HG03280 (cell line): ENCODE data around the gene LRRC25.
"Not testable (repeated sequence)": the region's sequence is repeated elsewhere in the genome, so short reads cannot be mapped to it uniquely, and the experiment has no call there.

ENCODE experiments used
- ATAC-seq: cut with Tn5 transposase; IDR thresholded peaks from one replicate; pipeline ENCODE4 v1.9.1; 2021; ENCODE audit warnings: mild to moderate bottlenecking, moderate library complexity; ENCODE audit not compliant: unreplicated experiment

Gene LRRC25

DNA sequence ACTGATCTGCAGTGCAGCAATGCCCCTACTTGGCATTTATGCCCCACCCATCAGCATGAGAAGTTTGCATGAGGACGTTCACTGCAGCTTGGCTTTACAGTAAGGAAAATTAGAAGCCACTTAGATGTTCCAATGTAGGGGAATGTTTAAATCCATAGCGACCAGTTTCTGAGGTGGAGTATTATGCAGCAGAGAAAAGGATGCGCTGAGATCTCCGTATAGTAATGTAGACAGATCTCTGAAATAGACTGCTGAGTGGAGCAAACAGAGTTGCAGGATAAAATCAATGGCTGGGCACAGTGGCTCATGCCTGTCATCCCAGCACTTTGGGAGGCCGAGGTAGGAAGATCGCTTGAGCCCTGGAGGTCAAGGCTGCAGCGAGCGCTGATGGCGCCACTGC lies 46.9 kb downstream of the LRRC25 start:
- ATAC-seq, result no peak

DNA sequence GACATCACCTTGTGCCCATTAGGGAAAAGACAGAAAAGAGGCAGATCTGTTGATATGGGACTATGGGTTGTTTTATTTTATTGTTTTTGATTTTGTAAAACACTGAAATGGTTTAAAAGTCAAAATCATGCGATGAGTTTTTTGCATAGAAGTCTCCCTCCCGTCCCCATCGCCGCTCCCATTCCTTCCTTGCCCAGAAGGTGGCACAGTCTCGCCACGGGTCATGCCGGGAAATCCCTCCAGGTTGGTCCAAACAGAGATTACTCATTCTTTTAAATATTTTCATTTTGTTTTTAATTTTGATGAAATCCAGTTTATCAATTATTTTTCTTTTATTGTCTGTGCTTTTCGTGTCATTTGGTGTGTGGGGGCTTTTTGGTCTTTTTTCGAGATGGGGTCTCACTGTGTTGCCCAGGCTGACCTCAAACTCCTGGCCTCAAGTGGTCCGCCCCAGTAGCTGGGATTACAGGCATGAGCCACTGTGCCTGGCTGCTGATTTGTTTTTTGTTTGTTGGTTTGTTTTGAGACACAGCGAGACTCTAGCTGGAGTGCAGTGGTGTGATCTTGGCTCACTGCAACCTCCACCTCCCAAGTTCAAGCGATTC lies 47.8 kb downstream of the LRRC25 start:
- ATAC-seq, result no peak

DNA sequence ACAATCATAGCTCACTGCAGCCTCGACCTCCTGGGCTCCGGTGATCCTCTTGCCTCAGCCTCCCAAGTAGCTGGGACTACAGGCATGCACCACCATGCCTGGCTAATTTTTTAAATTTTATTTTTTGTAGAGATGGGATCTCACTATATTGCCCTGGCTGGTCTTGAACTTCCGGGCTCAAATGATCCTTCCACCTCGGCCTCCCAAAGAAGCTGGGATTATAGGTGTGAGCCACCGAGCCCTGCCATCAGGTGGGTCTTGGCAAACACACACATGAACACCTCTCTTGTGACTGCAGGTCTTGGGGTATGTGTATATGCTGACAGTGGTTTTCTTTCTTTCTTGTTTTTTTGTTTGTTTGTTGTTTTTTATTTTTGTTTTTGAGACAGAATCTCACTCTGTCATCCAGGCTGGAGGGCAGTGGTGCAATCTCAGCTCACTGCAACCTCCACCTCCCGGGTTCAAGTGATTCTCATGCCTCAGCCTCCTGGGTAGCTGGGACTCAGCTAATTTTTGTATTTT lies 48.5 kb downstream of the LRRC25 start:
- ATAC-seq, result not testable (repeated sequence)

- ATAC-seq, result no peak
These were observed 49.3 kb downstream of the LRRC25 start for GRCh38 chr19:18348171-18348570.

GRCh38 chr19:18346091-18346490 lies 51.3 kb downstream of the LRRC25 start:
- ATAC-seq, result no peak

DNA sequence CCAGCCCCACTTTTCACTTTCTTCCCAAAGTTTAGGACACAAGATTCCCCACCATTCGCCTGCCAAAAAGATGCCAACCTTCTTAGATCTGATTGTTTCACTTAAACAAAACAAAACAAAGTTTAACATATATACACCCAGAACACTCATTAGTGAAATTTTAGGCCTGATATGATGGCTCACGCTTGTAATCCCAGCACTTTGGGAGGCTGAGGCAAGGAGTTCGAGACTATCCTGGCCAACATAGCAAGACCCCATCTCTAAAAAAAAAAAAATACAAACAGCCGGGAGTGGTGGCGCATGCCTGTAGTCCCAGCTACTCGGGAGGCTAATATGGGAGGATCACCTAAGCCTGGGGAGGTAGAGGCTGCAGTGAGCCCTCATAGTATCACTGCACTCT lies 52.1 kb downstream of the LRRC25 start:
- no peak for ATAC-seq

DNA sequence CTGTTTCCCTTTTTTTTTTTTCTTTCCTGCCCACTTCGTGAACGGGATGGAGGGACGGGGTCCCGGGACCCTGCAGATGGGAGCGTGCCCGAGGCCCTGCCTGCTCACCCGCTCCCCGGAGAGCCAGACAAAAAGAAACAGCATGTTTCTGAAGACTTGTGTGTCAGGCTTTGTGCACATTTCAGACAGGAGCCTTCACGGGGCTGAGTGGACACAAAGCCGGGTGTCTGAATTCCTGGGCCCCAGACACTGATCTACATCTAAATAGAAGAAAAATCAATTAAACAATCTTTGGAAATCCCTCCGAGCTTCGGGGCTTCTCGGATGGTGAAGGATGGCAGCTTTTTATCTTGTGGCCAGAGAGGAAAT lies 52.9 kb downstream of the LRRC25 start:
- no peak for ATAC-seq

GRCh38 chr19:18342090-18342632 lies 55.3 kb downstream of the LRRC25 start:
- ATAC-seq, result no peak
